HUES48 (cell line): Measurements from ENCODE around the gene NDUFAF2.

Experiments used
- H3K27ac ChIP-seq: one replicate; pipeline ENCODE4 v1.7.0; 2013; ENCODE audit warnings: low read depth, low read length, inconsistent platforms
- H3K27me3 ChIP-seq: 2 replicates; pipeline ENCODE4 v1.6.1; 2013; ENCODE audit warnings: mild to moderate bottlenecking, low read length; ENCODE audit not compliant: control insufficient read depth, insufficient read depth
- H3K36me3 ChIP-seq: 2 replicates; pipeline ENCODE4 v1.6.1; 2013; ENCODE audit warnings: low read length; ENCODE audit not compliant: control insufficient read depth, insufficient read depth
- H3K4me1 ChIP-seq: 2 replicates; pipeline ENCODE4 v1.6.1; 2013; ENCODE audit warnings: mild to moderate bottlenecking, low read length; ENCODE audit not compliant: control insufficient read depth, insufficient read depth
- H3K4me3 ChIP-seq: 2 replicates; pipeline ENCODE4 v1.5.1; 2013; ENCODE audit warnings: mild to moderate bottlenecking, low read depth, low read length
- H3K9ac ChIP-seq: 2 replicates; pipeline ENCODE4 v1.6.1; 2013; ENCODE audit warnings: mild to moderate bottlenecking, low read depth, low read length, moderate library complexity
- H3K9me3 ChIP-seq: 2 replicates; pipeline ENCODE4 v1.6.1; 2013; ENCODE audit warnings: low read length; ENCODE audit not compliant: control insufficient read depth, insufficient read depth

Gene NDUFAF2

GRCh38 chr5:60992871-60993270, 47.9 kb downstream of the NDUFAF2 start:
- H3K9me3 ChIP-seq = peaks cover 15% of the 10 kb centered on the region
- H3K4me1 ChIP-seq = no peaks in the 10 kb centered on the region
- H3K27ac ChIP-seq = no peak overlapping the region
- no peak overlapping the region for H3K9ac ChIP-seq
- no peaks in the 10 kb centered on the region for H3K36me3 ChIP-seq
- no peaks in the 10 kb centered on the region for H3K27me3 ChIP-seq
- no peak overlapping the region for H3K4me3 ChIP-seq

GRCh38 chr5:60993425-60993824, 48.4 kb downstream of the NDUFAF2 start:
- H3K36me3 ChIP-seq = no peaks in the 10 kb centered on the region
- no peak overlapping the region for H3K27ac ChIP-seq
- H3K4me1 ChIP-seq = no peaks in the 10 kb centered on the region
- H3K9me3 ChIP-seq = peaks cover 15% of the 10 kb centered on the region
- no peak overlapping the region for H3K9ac ChIP-seq
- H3K4me3 ChIP-seq = no peak overlapping the region
- H3K27me3 ChIP-seq = no peaks in the 10 kb centered on the region

- peaks cover 15% of the 10 kb centered on the region for H3K9me3 ChIP-seq
- no peaks in the 10 kb centered on the region for H3K4me1 ChIP-seq
- no peaks in the 10 kb centered on the region for H3K27me3 ChIP-seq
- H3K36me3 ChIP-seq = no peaks in the 10 kb centered on the region
- no peak overlapping the region for H3K27ac ChIP-seq
- no peak overlapping the region for H3K4me3 ChIP-seq
- no peak overlapping the region for H3K9ac ChIP-seq
Measured at GRCh38 chr5:60993875-60994571, 49.0 kb downstream of the NDUFAF2 start.

DNA sequence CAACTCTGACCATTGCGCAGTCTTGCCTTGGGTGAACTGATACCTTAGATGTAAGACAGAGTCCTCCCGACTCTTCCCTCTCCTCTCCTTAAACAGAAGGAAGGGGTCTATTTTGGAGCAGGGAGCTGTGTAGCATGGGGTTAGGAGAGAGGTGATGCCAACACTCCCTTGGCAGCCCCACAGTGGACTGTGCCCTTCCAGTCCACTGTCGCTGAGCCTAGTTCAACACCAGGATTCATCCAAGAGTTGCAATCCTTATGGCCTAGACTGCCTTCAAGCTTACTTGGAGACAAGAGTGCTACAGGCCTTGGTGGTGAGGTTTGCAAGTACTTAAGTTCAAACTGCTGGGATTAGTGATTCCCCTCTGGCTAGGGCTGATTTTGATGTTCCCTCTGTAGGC, 51.4 kb downstream of the NDUFAF2 start:
- no peak overlapping the region for H3K4me3 ChIP-seq

GRCh38 chr5:60997721-60998120, 52.7 kb downstream of the NDUFAF2 start:
- peaks cover 11% of the 10 kb centered on the region for H3K9me3 ChIP-seq
- no peak overlapping the region for H3K27ac ChIP-seq
- H3K4me1 ChIP-seq = peaks cover 10% of the 10 kb centered on the region
- H3K9ac ChIP-seq = no peak overlapping the region
- H3K36me3 ChIP-seq = no peaks in the 10 kb centered on the region
- no peak overlapping the region for H3K4me3 ChIP-seq
- no peaks in the 10 kb centered on the region for H3K27me3 ChIP-seq

More for the DNA sequence above, 51.4 kb downstream of the NDUFAF2 start:
- Histone ChIP-seq H3K9me3 (peaks cover 11% of the 10 kb centered on the region), H3K9ac (no peak overlapping the region), H3K4me1 (peaks cover 10% of the 10 kb centered on the region), H3K27ac (no peak overlapping the region), H3K27me3 (no peaks in the 10 kb centered on the region), H3K36me3 (no peaks in the 10 kb centered on the region)

DNA sequence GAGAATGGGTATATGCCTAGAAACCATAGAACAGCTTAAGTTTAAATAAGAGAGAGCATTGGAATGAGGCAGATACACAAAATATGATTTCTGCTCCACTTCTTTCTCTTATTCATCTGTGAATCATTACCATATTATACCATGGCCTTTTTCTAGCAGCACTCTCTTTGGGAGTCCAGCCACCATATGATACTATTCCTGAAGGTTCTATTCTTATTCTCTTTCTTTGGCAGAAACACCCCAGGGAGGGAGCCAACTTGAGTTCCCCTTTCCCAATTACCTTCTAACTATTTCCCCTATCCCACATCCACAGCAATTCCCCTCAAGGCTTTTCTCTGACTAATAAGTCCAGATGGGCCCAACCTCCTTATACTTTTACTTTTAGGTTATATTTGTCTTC, 55.9 kb downstream of the NDUFAF2 start:
- H3K27ac ChIP-seq = no peak overlapping the region
- no peak overlapping the region for H3K4me3 ChIP-seq

DNA sequence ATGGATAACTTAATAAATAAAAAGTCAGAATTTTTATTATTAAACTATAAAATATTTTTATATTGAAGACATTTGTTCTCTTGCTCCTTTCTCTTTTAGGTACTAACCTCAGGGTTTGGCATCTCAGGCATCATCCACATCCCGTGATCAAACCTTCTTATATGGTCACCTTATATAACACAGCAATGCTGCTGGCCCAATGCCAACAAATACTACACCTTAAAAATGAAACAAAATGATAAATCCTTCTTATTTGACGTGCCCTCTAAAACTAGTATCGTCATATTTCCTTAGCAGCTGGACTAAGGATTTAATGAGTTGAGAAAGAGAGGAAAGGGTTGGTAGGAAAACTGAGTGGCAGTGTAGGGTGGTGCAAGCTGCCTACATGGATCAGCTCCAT, 56.6 kb downstream of the NDUFAF2 start:
- Histone ChIP-seq H3K36me3 (no peaks in the 10 kb centered on the region), H3K9ac (no peak overlapping the region), H3K4me3 (no peak overlapping the region), H3K27me3 (no peaks in the 10 kb centered on the region), H3K4me1 (peaks cover 10% of the 10 kb centered on the region), H3K27ac (no peak overlapping the region), H3K9me3 (no peaks in the 10 kb centered on the region)

More for the DNA sequence above, 55.9 kb downstream of the NDUFAF2 start:
- no peak overlapping the region for H3K9ac ChIP-seq
- H3K9me3 ChIP-seq = no peaks in the 10 kb centered on the region
- H3K27me3 ChIP-seq = no peaks in the 10 kb centered on the region
- H3K4me1 ChIP-seq = peaks cover 10% of the 10 kb centered on the region
- H3K36me3 ChIP-seq = no peaks in the 10 kb centered on the region

GRCh38 chr5:61002611-61003355, 57.8 kb downstream of the NDUFAF2 start:
- H3K4me3 ChIP-seq = no peak overlapping the region
- H3K27me3 ChIP-seq = no peaks in the 10 kb centered on the region
- H3K36me3 ChIP-seq = no peaks in the 10 kb centered on the region
- no peaks in the 10 kb centered on the region for H3K9me3 ChIP-seq
- H3K4me1 ChIP-seq = peaks cover 10% of the 10 kb centered on the region
- no peak overlapping the region for H3K9ac ChIP-seq
- H3K27ac ChIP-seq = no peak overlapping the region

DNA sequence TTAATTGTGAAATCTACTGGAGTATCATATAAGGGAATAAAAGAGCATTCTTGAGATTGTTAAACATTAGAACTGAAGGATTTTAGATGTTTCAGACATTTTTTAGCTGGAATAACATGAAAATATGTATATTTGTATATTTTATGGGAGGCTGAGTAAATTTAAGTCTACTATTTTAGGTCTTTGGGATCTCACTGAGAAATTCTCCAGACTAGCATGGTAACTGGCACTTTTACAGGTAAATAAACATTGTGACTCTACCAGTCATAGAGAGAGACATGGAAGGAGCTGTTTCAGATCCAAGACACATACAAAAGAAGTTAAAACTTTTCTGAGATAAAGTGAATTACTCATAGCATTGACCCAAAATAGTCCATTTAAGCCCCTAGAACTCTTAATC, 59.4 kb downstream of the NDUFAF2 start:
- Histone ChIP-seq H3K4me3 (no peak overlapping the region), H3K27ac (no peak overlapping the region), H3K9ac (no peak overlapping the region), H3K4me1 (peaks cover 10% of the 10 kb centered on the region), H3K36me3 (no peaks in the 10 kb centered on the region), H3K9me3 (no peaks in the 10 kb centered on the region), H3K27me3 (no peaks in the 10 kb centered on the region)

- H3K4me1 ChIP-seq = 0 out of 2 replicates have a peak, but pooled peaks cover 2% of the 10 kb centered on the region
- H3K36me3 ChIP-seq = no peaks in the 10 kb centered on the region
- no peak overlapping the region for H3K9ac ChIP-seq
- H3K9me3 ChIP-seq = no peaks in the 10 kb centered on the region
- H3K4me3 ChIP-seq = no peak overlapping the region
- no peaks in the 10 kb centered on the region for H3K27me3 ChIP-seq
- H3K27ac ChIP-seq = no peak overlapping the region
Measured at GRCh38 chr5:61009907-61010306, 64.9 kb downstream of the NDUFAF2 start.
